ENCODE data around the gene SGTB.
"Not testable (repeated sequence)": the region's sequence is repeated elsewhere in the genome, so short reads cannot be mapped to it uniquely, and the experiment has no call there.

SGTB gene

GRCh38 chr5:65663804-65664521 lies 57.9 kb downstream of the SGTB start:
- no peak for DNase-seq

DNA sequence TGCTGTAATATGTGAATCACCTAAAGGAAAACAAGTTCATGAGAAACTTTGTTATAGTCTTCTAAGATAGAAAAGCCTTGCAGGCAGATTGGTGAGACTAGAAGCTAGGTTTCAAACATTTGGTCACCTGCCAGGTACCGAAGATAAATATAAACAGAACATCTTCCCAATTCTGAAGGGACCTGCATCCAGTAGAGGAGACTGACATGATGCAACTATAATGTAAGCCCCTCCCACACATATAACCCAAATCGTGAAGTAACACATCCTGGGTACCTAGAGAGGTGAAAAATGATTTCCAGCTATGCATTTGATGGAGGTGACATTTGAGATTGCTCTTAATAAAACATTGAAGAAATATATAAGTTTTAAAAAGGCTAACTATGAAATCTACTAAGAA lies 67.2 kb downstream of the SGTB start:
- no peak for DNase-seq

DNA sequence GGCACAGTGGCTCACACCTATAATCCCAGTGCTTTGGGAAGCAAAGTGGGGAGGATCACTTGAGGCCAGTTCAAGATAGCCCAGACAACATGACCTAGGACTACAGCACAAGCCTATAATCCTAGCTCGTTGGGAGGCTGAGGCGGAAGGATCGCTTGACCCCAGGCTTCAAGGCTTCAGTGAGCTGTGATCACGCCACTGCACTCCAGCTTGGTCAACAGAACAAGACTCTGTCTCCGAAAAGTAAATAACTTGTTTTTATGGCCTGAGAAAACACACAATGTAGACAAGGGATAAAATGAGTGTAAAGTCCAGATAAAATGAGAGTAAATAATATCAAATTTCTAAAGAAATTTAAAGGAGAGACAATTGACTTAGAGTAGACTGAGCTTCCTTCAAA lies 70.8 kb downstream of the SGTB start:
- DNase-seq: no peak

- no peak for DNase-seq
Measured at GRCh38 chr5:65647941-65648340, 74.0 kb downstream of the SGTB start.

DNA sequence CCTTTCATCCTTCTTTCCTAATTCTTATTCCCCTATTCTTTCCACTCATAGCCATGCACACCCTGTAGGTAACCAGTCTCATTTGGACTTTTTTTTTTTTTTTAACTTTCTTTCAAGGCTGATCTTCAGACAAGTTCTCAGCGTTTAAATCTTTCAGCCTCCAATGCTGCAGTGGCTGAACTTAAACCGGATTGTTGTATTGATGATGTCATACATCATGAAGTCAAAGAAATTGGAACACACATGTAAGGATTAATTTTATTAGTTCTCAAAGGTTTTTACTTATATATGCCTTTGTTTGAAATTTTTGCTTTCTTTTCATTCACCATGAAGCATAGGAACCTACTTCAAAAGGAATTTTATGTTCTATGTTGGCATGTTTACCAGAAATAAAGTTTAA lies 75.0 kb downstream of the SGTB start:
- DNase-seq: no peak

- DNase-seq: no peak
Measured at GRCh38 chr5:65640240-65640639, 81.7 kb downstream of the SGTB start.

DNA sequence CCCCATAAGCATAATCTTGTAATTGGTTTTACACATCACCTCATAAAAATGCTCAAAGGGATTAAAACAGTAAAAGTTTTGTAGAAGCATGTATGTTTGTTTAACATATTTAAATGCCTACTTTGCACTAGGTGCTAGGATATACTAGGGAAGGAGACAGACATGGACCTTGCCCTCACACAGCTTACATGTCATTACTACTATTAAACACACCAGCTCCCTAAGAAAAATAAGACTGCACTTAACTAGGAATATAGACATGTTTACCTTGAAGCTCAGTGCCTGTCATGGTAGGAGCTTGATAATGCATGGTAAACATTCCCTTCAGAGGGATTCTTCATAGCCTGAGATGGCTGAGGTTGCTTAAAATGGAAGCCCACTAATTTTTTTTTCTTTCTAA lies 90.9 kb downstream of the SGTB start:
- no peak for DNase-seq

- no peak for DNase-seq
Measured at GRCh38 chr5:65625743-65626142, 96.2 kb downstream of the SGTB start.

- DNase-seq: peak; percentile 94
Measured at GRCh38 chr5:65624571-65625555, 97.0 kb downstream of the SGTB start, which contains the start of the genes SHLD3 and TRAPPC13. Gene SHLD3, plus strand, starts transcription at chr5:65625027. Its CDS starts 4,561 bp downstream, at chr5:65629588. Gene TRAPPC13, plus strand, starts transcription at chr5:65625027. Its CDS starts 34 bp downstream, at chr5:65625061.

DNA sequence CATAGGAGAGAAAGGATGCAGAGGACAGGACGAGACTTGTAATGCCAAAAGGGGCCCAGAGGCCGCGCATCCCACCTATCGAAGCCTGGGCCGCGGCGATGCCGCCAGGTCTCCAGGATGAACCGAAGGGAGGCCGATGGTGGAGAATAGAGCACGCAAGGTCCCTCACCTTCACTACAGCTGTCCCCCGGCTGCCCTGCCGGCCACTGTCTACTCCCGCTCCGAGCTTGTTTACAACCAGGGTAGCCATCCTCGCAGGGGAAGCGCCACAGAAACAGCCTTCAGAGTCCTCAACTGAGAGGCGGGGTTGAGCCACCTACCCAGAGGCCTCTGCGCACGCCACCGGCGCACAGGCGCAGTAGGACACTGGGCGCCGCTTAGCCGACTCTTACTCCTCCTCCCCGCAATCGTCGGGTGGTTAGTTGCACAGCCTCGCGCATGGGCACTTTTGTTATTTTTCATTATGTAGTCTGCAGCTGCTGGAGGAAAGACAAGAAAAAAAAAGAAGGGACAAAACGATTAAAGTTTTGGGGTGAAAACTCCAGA lies 97.8 kb downstream of the SGTB start, which contains the start of gene TRIM23:
Gene TRIM23, minus strand, starts transcription at position 309 of the 546 bp plus-strand sequence. Its CDS starts 59 bp downstream, at position 250.
- peak; percentile 94 for DNase-seq

- no peak for DNase-seq
Measured at GRCh38 chr5:65623482-65623881, 98.4 kb downstream of the SGTB start.

GRCh38 chr5:65621961-65622360 lies 99.9 kb downstream of the SGTB start:
- DNase-seq: not testable (repeated sequence)

DNA sequence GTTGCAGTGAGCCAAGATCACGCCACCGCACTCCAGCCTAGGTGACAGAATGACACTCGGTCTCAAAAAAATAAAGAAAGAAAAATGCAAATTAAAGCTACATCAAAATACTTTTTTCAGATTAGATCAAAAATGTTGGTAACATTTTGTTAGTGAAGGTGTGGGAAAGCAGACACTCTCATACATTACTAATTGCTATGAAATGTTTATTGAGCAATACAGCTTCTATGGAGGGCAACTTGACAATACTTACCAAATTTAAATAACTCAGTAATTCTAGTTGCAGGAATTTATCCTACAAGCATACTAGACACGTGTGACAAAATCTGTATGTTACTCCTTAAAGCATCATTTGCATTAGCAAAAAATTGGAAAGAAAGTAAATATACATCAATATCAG lies 101.9 kb downstream of the SGTB start:
- no peak for DNase-seq
